Psoas muscle (tissue), 8 donors: ENCODE measurements around the gene MAP3K4. TPM values are rescaled to one million over a fixed set of nuclear protein-coding genes. Genes with fewer than 3 reads are reported as not detected.

Experiments
- ATAC-seq, 4 donors: fragments of 200-7000 bp; cut with Tn5 transposase; one replicate each; pipeline ENCODE4 v1.9.1; 2020; ENCODE audit warnings: moderate library complexity in 3 of 4, mild to moderate bottlenecking in 2 of 4
- DNase-seq, 2 donors: peaks; one replicate each; pipeline ENCODE4 v3.0.0-alpha.2; 2020
- H3K27ac ChIP-seq: fragments of 200-600 bp; one replicate; pipeline ENCODE4 v1.8.0; 2022
- H3K27me3 ChIP-seq, 3 donors: fragments of 200-600 bp in 1 of 3; one replicate each; pipeline versions ENCODE4 v1.6.1 to v1.8.0; 2013 to 2022; ENCODE audit warnings: low read length in 2 of 3, mild to moderate bottlenecking in 2 of 3, moderate library complexity in 1 of 3; ENCODE audit not compliant: insufficient read depth in 3 of 3
- H3K36me3 ChIP-seq, 2 donors: fragments of 200-600 bp in 1 of 2; one replicate each; pipeline versions ENCODE4 v1.6.1 to v1.8.0; 2013 to 2022; ENCODE audit warnings: low read depth in 1 of 2, mild to moderate bottlenecking in 1 of 2, moderate library complexity in 1 of 2; ENCODE audit not compliant: insufficient read depth in 1 of 2
- H3K4me1 ChIP-seq: fragments of 200-600 bp; one replicate; pipeline ENCODE4 v1.8.0; 2022
- H3K4me3 ChIP-seq: fragments of 200-600 bp; one replicate; pipeline ENCODE4 v1.8.0; 2022; ENCODE audit warnings: mild to moderate bottlenecking
- H3K9me3 ChIP-seq: fragments of 200-600 bp; one replicate; pipeline ENCODE4 v1.8.0; 2022
- WGBS, 3 donors: extraction: QIAGEN DNeasy Blood & Tissue Kit; methylation state at CpG; one replicate each; pipeline versions ENCODE4 v1.1.6 to v1.1.7; 2013; 5-methylcytosine and 5-hydroxymethylcytosine counted together
- intact Hi-C, 2 donors: fragments of 100-400 bp; cut with DNase I; formaldehyde crosslinking; loops; one replicate each; pipeline versions ENCODE4 v1.11.0 to v1.14.2; 2022
- polyA plus RNA-seq, 3 donors: library from polyadenylated mRNA; stranded (reverse); fragments of 200-250 nt; gene quantifications; one replicate each; pipeline ENCODE4 v1.2.3, GENCODE V29; 2013
- total RNA-seq, 4 donors: library from RNA; stranded (reverse); fragmentation: NEBNext Ultra II Directional in 2 of 4; extraction: Animal tissue kit (Norgen Biotek cat#: 25700) in 2 of 4; gene quantifications; one replicate each; pipeline versions ENCODE4 v1.2.1 to v1.2.4, GENCODE V29; 2021 to 2023
- TF ChIP-seq, protein P1 (sequence below): fragments of 200-600 bp; IDR thresholded peaks from one replicate; pipeline ENCODE4 v1.8.0; 2022; ENCODE audit warnings: antibody characterized with exemption
- donor health status: healthy with polysubstance abuse.
- donor health status: DM: no; HTN: no; CAD: no; lungs with moderate emphysema.
- donor health status: Bipolar disorder and iron deficiency.
- donor health status: healthy.
- donor health status: DM: yes; HTN: yes; CAD: no.
- donor health status: DM: no; HTN: no; CAD: no.
- donor health status: DM: no; HTN: no; CAD: no.
- donor health status: DM: yes; HTN: yes; CAD: no.

Gene MAP3K4
- total and polyA plus RNA-seq, 7 donors, result 13.5 to 45.8 (median 19.4) TPM

DNA sequence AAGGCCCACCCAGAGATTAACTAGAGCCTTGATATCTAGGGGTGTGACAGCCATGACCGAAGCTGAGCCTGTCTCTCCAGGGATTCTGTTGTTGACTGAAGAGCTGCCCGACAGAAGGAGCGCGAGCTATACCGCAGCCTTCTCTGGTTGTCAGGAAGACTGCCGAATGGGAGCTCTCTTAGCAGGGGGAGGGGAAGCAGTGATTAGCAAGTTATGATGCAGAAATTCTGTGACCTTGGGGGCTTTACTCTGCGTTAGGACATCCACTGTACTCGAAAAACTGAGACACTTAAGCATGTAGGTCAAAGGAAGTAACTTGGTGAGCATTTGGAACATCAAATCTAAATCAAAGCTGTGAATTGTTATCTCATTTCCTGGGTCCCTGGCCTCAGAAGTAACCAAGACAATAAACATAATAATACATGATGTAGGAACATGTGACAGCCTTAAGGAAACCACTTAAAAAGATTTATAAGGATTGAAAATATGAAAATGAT lies 84.7 kb downstream of the MAP3K4 start:
- no peak for DNase-seq
- intact Hi-C loops, result loop anchor here in 1 of 2 donors (5.0 kb wide), 1 partner anchor 144 kb away; no protein-coding TSS in a partner anchor
- H3K4me1 ChIP-seq, result no peaks in the 10 kb centered on the region
- no peaks in the 10 kb centered on the region for H3K27me3 ChIP-seq
- H3K4me3 ChIP-seq, result no peak overlapping the region
- WGBS, 3 donors, result 70 to 81% (median 74%) methylated on average over 8 of the region's 8 CpGs
- no peak overlapping the region for H3K27ac ChIP-seq
- TF ChIP-seq, protein P1, sequence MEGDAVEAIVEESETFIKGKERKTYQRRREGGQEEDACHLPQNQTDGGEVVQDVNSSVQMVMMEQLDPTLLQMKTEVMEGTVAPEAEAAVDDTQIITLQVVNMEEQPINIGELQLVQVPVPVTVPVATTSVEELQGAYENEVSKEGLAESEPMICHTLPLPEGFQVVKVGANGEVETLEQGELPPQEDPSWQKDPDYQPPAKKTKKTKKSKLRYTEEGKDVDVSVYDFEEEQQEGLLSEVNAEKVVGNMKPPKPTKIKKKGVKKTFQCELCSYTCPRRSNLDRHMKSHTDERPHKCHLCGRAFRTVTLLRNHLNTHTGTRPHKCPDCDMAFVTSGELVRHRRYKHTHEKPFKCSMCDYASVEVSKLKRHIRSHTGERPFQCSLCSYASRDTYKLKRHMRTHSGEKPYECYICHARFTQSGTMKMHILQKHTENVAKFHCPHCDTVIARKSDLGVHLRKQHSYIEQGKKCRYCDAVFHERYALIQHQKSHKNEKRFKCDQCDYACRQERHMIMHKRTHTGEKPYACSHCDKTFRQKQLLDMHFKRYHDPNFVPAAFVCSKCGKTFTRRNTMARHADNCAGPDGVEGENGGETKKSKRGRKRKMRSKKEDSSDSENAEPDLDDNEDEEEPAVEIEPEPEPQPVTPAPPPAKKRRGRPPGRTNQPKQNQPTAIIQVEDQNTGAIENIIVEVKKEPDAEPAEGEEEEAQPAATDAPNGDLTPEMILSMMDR, result no peak
- ATAC-seq, result no peak
- no peaks in the 10 kb centered on the region for H3K9me3 ChIP-seq
- peaks cover 11 to 77% of the 10 kb centered on the region in 2 donors for H3K36me3 ChIP-seq

DNA sequence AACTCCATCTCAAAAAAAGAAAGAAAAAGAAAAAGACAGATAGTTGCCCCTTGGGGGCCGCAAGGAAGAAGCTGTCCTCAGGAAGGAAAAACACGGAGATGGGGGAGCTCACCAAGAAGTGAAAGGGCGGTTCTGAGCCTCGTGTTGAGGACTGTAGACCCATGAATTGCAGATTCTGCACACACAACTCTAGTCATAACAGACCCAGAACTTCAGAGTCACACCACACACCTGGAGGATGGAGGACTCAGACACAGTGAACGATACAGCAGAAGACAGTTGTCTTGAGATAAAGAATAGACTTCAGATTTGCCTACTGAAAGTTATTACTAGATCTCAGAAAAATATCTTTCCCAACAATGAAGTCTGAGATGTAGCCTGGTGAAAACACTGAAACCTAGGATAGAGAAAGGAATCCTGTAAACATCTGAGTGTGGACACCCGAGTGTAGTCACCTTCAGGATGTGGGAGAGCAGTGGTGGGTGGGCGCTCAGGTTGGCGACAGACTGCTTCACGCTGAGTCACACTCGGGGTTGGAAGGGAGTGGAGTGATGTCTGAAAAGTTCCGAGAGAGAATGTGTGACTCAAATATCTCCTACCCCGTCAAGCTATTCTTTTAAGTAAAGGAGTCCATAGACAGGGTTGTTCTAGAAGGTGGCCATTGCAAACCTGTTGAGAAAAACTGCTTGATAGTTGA lies 88.1 kb downstream of the MAP3K4 start:
- Histone ChIP-seq H3K36me3 (peaks cover 23 to 93% of the 10 kb centered on the region in 2 donors), H3K9me3 (no peaks in the 10 kb centered on the region), H3K4me3 (no peak overlapping the region), H3K27me3 (no peaks in the 10 kb centered on the region), H3K27ac (no peak overlapping the region), H3K4me1 (no peaks in the 10 kb centered on the region)
- intact Hi-C loops, result loop anchor here in 1 of 2 donors (5.0 kb wide), 1 partner anchor 147 kb away; no protein-coding TSS in a partner anchor
- ATAC-seq (no peak), DNase-seq (no peak)
- WGBS, 3 donors, result 90 to 91% (median 91%) methylated on average over 12 of the region's 12 CpGs
- TF ChIP-seq, protein P1, result no peak

DNA sequence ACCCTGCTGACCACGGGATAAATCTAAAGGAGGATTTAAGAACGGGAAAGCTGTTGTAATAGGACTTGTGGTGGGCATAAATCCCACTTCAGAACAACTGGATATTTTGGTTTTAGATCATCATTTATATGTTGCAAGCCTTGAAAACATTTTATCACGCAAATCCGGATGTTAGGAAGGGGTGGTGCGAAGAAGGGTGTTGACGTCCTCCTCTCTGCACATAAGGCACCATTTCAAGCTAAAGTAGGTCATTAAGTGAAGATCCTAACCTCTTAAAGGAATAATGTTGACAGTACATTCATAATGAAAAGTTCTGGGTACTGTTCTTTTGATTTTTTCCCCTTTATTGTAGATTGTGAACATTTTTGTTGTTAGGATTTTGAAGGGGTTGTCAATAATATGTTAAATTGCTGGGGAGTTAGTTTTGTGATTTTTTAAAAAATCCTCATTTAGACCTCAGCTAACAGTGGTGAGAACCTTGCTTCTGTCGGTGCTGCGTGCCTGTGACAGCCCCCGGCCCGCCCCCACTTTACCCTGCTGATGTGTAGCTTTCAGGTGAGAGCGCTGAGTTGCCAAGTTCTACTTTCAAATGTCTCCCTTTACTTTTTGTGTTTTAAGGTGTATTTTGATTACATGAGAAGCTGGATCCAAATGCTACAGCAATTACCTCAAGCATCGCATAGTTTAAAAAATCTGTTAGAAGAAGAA lies 88.8 kb downstream of the MAP3K4 start:
- Histone ChIP-seq H3K4me1 (no peaks in the 10 kb centered on the region), H3K27me3 (no peaks in the 10 kb centered on the region), H3K9me3 (no peaks in the 10 kb centered on the region), H3K36me3 (peaks cover 19 to 93% of the 10 kb centered on the region in 2 donors), H3K4me3 (no peak overlapping the region), H3K27ac (no peak overlapping the region)
- intact Hi-C loops, result no loop called here
- TF ChIP-seq, protein P1, result no peak
- WGBS, 3 donors, result 89 to 95% (median 90%) methylated on average over 12 of the region's 12 CpGs
- no peak for DNase-seq
- no peak for ATAC-seq

DNA sequence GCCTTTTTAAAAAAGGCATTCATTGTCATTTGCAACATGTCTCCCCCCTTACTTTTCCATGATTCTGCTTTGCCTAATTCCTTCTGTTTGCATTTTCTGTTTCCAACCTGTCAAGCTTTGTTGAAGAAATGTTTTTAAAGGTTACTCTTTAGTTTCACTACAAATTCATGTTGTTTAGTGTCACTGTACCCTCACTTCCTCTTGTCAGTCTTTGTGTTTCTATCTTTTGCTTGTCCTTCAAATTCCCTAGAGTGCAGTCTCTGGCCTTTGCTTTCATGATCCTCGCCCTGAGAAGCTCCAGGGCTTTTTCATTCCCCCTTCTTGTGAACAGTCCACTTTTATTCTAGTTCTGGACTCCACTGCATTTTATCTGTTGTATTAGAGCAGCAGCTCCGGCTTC lies 90.6 kb downstream of the MAP3K4 start:
- WGBS, 3 donors, result 79 to 89% (median 84%) methylated on average over 2 of the region's 2 CpGs
- DNase-seq, result no peak
- intact Hi-C loops, result no loop called here
- no peak overlapping the region for H3K4me3 ChIP-seq
- no peak for ATAC-seq
- TF ChIP-seq, protein P1, result no peak
- no peaks in the 10 kb centered on the region for H3K27me3 ChIP-seq
- H3K27ac ChIP-seq, result no peak overlapping the region
- peaks cover 19 to 93% of the 10 kb centered on the region in 2 donors for H3K36me3 ChIP-seq
- no peaks in the 10 kb centered on the region for H3K9me3 ChIP-seq
- H3K4me1 ChIP-seq, result no peaks in the 10 kb centered on the region
